Stimulated activated naive CD4-positive, alpha-beta T cell treated with Interleukin-2 at 50 U/mL for 16 hours (primary cell): ENCODE data around the gene TEKTIP1.

Source experiments
- DNase-seq: peaks from one replicate; lab custom pipeline; 2025; lab: John Stamatoyannopoulos, UW

Gene TEKTIP1

DNA sequence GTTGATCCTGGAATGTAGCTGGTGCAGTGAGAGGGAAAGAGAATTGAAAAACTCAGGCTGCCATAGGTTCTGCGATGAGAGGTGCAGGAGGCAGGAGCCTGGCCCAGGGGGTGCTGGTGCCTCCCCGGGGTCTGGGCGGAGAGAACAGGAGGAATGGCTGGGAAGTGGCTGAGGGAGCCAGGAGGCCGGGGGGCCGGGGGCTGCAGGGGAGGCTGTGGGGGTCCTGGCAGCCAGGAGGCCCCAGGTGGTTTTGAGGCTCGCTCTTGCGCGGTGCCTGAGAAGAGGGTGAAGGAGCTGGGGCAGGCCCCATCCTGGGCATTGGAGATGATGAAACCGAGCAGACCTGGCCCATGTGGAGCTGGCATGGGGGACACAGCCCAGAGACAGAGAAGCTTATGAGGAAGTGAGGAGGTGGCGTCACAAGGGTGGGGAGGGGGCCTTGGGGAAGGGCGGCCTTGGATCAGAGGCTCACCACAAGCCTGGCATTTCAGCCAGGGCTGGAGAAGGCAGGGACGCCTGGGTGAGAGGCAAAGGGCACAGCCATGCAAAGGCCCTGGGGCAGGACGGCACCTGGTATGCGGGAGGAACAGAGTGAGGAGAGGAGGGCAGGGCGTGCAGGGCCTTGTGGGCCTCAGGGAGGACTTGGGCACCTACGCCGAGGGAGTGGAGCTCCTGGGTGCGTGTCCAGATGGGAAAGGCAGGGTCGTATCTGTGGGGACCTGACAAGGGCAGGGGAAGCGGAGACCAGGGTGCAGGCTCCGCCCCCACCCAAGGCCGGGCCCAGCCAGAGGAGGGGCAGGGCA, 1.3 kb upstream of the TEKTIP1 start:
- no peak for DNase-seq

GRCh38 chr19:3538258-3538929, 580 bp upstream of the TEKTIP1 start:
- DNase-seq, result no peak

DNA sequence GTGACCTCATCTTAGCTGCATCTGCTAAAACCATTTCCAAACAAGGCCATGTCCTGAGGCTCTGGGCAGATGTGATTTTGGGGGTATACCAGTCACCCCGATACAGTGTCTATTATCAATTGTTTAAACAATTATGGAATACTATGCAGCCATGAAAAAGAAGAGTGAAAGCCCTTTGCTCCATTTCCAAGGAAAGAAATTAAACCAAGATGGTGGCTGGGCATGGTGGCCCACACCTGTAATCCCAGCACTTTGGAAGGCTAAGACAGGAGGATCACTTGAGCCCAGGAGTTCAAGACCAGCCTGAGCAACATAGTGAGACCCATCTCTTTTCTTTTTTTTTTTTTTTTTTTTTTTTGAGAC, 763 bp downstream of the TEKTIP1 start:
- DNase-seq, result no peak

DNA sequence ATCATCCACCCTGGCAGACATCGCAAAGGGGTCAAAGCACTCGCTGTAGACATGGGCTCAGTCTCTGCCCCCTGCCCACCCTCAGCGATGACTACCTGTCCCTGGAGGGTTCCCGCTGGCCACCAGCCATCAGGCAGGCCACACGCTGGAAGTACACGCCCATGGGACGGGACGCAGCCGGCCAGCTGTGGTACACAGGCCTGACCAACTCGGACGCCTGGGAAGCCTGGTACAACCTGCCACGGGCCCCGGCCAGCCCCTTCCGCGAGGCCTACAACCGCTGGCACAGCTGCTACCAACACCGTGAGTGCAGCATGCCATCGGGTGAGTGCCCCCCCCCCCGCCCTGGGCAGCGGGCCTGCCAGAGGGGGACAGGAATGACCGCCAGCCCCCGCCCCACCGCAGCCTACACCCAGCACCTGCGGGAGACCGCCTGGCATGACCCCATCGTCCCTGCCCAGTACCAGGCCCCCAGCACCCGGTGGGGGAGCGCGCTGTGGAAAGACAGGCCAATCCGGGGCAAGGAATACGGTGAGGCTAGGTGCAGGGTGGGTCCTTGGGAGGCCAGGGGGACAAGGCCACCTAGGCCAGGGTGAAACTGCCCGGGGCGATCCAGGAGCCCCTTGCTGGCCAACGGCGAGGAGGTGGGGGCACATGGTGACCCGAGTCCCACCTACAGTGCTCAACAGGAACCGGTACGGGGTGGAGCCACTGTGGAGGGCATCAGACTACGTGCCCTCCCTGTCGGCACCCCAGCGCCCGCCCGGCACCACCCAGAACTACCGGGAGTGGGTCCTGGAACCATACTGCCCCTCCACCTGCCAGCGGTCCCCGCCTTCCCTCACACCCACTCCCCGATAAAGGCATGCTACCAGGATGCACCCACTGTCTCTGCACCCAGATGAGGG, 4.4 kb downstream of the TEKTIP1 start:
- DNase-seq, result no peak

- DNase-seq, result no peak
Measured at GRCh38 chr19:3544058-3544376, 5.0 kb downstream of the TEKTIP1 start.

DNA sequence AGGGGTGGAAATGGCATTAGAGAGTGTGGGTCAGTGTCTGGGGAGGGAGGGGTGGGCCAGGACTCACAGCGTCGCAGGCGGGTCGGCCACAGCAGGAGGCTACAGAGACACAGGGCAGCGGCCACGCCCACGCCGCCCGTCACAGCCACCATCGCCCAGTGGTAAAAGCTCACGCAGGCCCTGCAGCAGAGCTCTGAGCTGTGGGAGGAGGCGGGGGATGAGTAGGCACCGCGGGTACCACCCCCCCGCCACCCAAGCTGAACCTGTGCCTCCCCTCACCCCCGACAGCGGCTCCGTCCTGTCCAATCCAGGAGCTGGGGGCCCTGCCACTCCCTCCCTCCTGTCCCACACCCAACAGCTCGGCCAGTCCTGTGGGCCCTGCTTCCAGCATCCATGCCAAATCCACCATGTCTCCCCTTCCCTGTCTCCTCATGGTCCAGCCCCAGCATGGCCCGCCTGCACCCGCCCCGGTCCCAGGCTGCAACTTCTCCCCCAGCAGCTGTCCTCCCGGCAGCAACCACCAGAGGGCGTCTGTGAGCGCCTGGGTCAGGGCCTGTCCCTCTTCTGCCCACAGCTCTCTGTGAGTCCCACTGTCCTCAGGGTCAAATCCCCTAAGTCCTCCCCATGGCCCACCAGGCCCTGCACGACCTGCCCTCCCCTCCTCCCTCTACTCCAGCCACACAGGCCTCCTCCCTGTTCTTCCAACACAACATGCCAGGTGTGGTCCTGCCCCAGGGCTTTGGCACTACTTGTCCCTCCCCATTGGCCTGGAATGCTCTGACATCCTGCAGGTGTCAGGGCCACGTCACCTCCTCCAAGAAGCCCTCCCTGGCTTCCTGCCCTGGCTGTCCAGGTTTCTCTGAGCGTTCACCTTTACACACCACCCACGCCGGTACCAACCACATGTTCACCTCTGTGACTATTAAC, 6.0 kb downstream of the TEKTIP1 start:
- peak; percentile 64 for DNase-seq

DNA sequence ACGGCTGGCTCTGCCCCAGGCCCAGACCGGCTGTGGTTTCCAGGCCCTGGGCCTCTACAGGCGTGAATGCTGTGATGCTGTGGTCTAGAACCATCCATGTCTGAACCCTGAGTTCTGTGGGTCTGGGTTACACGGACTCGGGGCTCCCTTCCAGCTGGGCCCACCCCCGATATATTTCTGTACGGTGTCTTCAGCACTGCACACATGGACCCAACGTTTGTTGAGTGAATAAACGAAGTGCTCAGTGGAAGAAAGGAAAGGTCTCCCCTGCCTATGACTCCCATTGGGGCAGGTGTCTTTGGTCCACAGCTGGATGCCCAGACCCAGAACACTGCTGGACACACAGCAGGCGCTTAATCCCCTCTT, 6.7 kb downstream of the TEKTIP1 start:
- DNase-seq, result no peak

GRCh38 chr19:3546119-3546518, 7.1 kb downstream of the TEKTIP1 start:
- DNase-seq, result no peak

- DNase-seq, result peak; percentile 12
Measured at GRCh38 chr19:3547301-3547731, 8.3 kb downstream of the TEKTIP1 start.

- DNase-seq, result no peak
Measured at GRCh38 chr19:3547767-3548282, 8.9 kb downstream of the TEKTIP1 start.

- DNase-seq, result no peak
Measured at GRCh38 chr19:3548606-3549005, 9.6 kb downstream of the TEKTIP1 start.

GRCh38 chr19:3549816-3550215, 10.8 kb downstream of the TEKTIP1 start:
- no peak for DNase-seq

DNA sequence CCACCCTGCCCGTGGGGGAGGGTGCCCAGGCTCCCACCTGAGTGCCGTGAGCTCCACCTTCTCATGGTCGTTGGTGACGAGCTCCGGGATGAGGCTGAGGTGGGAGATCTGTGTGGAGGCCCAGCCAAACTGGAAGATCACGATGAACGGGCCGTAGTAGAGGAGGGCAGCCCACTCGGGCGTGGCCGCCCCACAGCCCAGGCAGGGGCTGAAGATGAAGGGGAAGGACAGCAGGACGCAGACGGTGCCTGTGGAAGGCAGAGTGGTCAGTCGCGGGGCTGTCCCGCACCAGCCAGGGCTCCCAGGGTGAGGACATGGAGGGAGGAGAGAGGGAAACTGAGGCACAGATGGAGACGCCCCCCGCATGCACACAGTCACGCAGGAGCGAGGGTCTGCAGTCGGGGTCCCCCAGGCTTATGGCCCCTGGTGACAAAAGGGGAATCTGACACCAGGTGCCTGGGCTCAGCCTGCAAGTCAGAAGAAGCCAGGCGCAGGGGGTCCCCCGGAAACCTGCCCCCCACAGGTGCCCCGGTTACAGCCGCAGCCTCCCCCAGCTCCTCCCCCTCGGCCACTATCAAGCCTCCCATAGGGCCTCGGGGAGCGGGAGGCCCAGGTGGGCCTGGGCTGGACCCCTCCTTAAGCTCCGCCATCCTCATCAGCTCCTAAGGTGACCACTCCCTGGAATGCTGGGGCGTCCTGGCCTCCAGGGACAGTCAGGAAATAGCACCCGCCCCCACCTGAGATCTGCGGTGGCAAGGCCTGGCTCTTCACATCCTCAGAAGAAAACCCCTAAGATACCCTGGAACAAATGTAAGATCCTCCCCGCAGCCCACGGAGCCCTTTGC, 12.2 kb downstream of the TEKTIP1 start:
- no peak for DNase-seq

DNA sequence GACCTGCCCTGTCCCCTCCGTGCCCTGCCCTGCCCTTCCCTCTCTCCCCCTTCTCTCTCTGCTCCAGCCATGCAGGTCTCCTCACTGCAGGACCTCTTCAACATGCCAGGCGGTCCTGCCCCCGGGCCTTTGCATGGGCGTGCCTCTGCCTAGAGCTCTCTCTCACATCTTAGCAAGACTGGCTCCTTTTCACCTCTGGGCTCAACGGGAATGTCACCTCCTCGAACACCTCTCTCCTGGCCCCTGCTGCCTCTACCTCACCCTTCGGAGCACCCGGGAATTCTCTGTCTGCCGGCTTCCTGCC, 12.8 kb downstream of the TEKTIP1 start:
- no peak for DNase-seq

DNA sequence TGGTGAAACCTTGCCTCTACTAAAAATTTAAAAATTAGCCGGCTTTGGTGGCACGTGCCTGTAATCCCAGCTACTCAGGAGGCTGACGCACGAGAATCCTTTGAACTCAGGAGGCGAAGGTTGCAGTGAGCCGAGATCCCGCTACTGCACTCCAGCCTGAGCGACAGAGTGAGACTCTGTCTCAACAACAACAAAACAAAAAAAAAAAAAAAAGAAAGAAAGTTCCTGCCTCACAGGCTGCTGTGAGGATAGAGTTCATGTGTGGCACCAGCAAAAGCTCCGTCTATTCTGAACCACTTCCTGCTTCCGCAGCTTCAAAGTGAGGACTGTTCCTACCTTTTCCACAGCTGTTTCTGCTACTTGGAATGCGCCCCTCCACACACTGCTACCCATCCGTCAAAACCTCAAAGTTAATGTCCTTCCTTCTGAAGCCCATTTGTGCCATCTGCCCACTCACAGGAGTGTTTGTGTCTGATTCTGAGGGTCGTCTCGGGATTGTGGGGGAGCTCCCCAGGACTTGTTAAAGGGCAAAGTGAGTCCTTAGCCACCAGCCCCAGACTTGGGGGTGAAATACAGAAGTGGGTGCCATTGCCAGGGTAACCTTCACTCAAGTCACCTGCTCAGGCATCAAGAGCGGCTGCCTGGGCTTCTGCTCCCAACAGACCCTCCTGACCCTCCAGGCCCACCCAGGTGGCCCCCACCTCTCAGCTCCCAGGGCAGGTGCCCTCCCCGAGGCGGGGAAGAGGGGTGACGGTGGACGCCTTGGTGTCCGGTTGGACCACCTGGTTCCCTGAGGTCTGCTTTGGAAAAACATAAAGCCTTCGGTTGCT, 15.5 kb downstream of the TEKTIP1 start:
- DNase-seq, result no peak

GRCh38 chr19:3555653-3556422, 16.9 kb downstream of the TEKTIP1 start:
- no peak for DNase-seq

DNA sequence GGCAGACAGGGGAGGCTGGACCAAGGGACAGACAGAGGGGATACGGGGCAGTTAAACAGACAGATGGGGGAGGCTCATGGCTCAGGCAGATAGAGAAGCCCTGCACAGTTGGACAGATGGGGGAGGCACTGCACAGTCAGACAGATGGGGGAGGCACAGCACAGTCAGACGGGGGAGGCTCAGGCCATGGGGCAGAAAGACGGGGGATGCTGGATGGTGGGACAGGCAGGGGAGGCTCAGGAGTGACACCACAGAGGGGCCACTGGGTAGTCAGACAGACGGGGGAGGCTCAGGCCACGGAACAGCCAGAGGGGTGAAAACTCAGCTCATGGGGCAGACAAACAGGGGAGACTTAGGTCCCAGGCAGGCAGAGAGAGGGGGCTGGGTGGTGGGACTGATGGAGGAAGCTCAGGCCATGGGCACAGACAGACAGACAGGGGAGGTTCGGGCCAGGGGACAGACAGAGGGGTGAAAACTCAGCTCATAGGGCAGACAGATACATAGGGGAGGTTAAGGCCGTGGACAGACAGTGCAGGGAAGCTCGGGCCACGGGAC, 17.5 kb downstream of the TEKTIP1 start:
- no peak for DNase-seq

DNA sequence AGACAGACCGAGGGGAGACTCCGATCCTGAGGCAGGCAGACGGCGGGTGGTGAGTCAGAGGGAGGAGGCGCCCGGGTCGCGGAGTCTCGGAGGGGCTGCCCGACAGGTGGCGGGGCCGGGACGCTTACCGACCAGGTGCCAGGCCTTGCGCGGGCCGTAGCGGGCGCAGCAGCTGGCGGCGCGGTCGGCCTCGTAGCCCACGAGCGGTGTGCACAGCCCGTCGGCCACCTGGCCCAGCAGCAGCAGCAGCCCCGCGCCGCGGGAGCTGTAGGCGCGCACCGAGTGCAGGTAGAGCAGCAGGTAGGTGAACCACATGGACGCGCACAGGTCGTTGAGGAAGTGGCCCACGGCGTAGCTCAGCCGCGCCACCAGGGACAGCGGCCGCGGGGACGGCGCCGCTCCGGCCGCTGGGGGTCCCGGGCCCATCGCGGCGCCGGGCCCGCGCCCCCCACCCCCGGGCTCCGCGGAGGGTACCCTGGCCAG, 18.0 kb downstream of the TEKTIP1 start:
- DNase-seq, result peak; percentile 74
